HepG2 (cell line): ENCODE data around the gene ZSWIM6.

ENCODE experiments used
- ARID5B ChIP-seq: IDR thresholded peaks from 2 replicates; pipeline ENCODE4 v1.4.0; 2020; ENCODE audit warnings: mild to moderate bottlenecking, missing genetic modification reagents
- CENPT ChIP-seq: sonication (generic); formaldehyde crosslinking; IDR thresholded peaks from 2 replicates; pipeline ENCODE4 v1.8.0; 2022; ENCODE audit warnings: low read depth, mild to moderate bottlenecking, moderate library complexity, missing genetic modification reagents
- DPF2 ChIP-seq: sonication (generic); formaldehyde crosslinking; IDR thresholded peaks from 2 replicates; pipeline ENCODE4 v1.4.0; 2020; ENCODE audit warnings: mild to moderate bottlenecking, low read depth, missing genetic modification reagents, borderline replicate concordance
- NR2F1 ChIP-seq, 2 experiments: fragments of 450-650 bp in 1 of 2; formaldehyde crosslinking in 1 of 2; IDR thresholded peaks; 2 replicates each; pipeline versions ENCODE4 v1.5.0 to v1.6.1; 2016 to 2020; ENCODE audit warnings: mild to moderate bottlenecking in 1 of 2, missing compliant biosample characterization in 1 of 2, missing genetic modification reagents in 1 of 2, moderate library complexity in 1 of 2
- RFX5 ChIP-seq: IDR thresholded peaks from 2 replicates; pipeline ENCODE4 v1.6.1; 2011; ENCODE audit warnings: low read depth, low read length, improper control_type of control experiment
- RFXAP ChIP-seq: sonication (generic); formaldehyde crosslinking; IDR thresholded peaks from 2 replicates; pipeline ENCODE4 v1.4.0; 2020; ENCODE audit warnings: missing genetic modification reagents, borderline replicate concordance
- TBL1XR1 ChIP-seq: fragments of 150-350 bp; IDR thresholded peaks from 2 replicates; pipeline ENCODE4 v1.6.1; 2014; ENCODE audit warnings: borderline replicate concordance, low read length; ENCODE audit not compliant: partially characterized antibody
- ZNF639 ChIP-seq: conservative IDR thresholded peaks from 2 replicates; pipeline ENCODE4 v1.6.1; 2018; ENCODE audit warnings: missing genetic modification reagents
- ZSCAN31 ChIP-seq: sonication (generic); formaldehyde crosslinking; IDR thresholded peaks from 2 replicates; pipeline ENCODE4 v1.5.0; 2020; ENCODE audit warnings: low read depth, mild to moderate bottlenecking, missing genetic modification reagents

GRCh38 chr5:61293071-61293470, 39.0 kb upstream of the ZSWIM6 start:
- TF ChIP-seq TBL1XR1 (no peak), RFXAP (CRISPR knock-in tag) (no peak), CENPT (CRISPR knock-in tag) (no peak), NR2F1 (CRISPR knock-in tag; IDR thresholded peaks at IDR 0.05) (no peak), ZNF639 (CRISPR knock-in tag) (no peak), RFX5 (no peak), DPF2 (no peak), ARID5B (no peak), ZSCAN31 (no peak)
